HUES6 (cell line): ENCODE data around the gene SGCD.

Experiments used
- H3K27ac ChIP-seq: 2 replicates; pipeline ENCODE4 v1.7.0; 2013; ENCODE audit warnings: low read depth, mild to moderate bottlenecking, low read length, inconsistent platforms
- H3K27me3 ChIP-seq: 2 replicates; pipeline ENCODE4 v1.6.1; 2013; ENCODE audit warnings: low read length; ENCODE audit not compliant: control insufficient read depth, insufficient read depth
- H3K36me3 ChIP-seq: 2 replicates; pipeline ENCODE4 v1.6.1; 2013; ENCODE audit warnings: low read length; ENCODE audit not compliant: control insufficient read depth, insufficient read depth
- H3K4me1 ChIP-seq: 2 replicates; pipeline ENCODE4 v1.6.1; 2013; ENCODE audit warnings: low read length; ENCODE audit not compliant: control insufficient read depth, insufficient read depth
- H3K4me3 ChIP-seq: 2 replicates; pipeline ENCODE4 v1.5.1; 2013; ENCODE audit warnings: low read depth, low read length
- H3K9ac ChIP-seq: one replicate; pipeline ENCODE4 v1.6.1; 2013; ENCODE audit warnings: mild to moderate bottlenecking, low read length
- H3K9me3 ChIP-seq: 2 replicates; pipeline ENCODE4 v1.6.1; 2013; ENCODE audit warnings: low read depth, low read length; ENCODE audit not compliant: control insufficient read depth, insufficient read depth

Gene SGCD

GRCh38 chr5:156401804-156402203 is 74.8 kb downstream of the SGCD start:
- Histone ChIP-seq H3K4me3 (no peak overlapping the region), H3K27me3 (no peaks in the 10 kb centered on the region), H3K4me1 (no peaks in the 10 kb centered on the region), H3K27ac (no peak overlapping the region), H3K9me3 (no peaks in the 10 kb centered on the region), H3K9ac (no peak overlapping the region), H3K36me3 (no peaks in the 10 kb centered on the region)

- no peaks in the 10 kb centered on the region for H3K9me3 ChIP-seq
- no peaks in the 10 kb centered on the region for H3K36me3 ChIP-seq
- H3K9ac ChIP-seq: no peak overlapping the region
- H3K27me3 ChIP-seq: no peaks in the 10 kb centered on the region
- no peak overlapping the region for H3K4me3 ChIP-seq
- H3K27ac ChIP-seq: no peak overlapping the region
- H3K4me1 ChIP-seq: no peaks in the 10 kb centered on the region
These were observed 75.5 kb downstream of the SGCD start for GRCh38 chr5:156402387-156402921.

GRCh38 chr5:156405988-156406387 is 79.0 kb downstream of the SGCD start:
- Histone ChIP-seq H3K9ac (no peak overlapping the region), H3K4me1 (0 out of 2 replicates have a peak, but pooled peaks cover 1% of the 10 kb centered on the region), H3K27ac (no peak overlapping the region), H3K27me3 (no peaks in the 10 kb centered on the region), H3K4me3 (no peak overlapping the region), H3K36me3 (no peaks in the 10 kb centered on the region), H3K9me3 (no peaks in the 10 kb centered on the region)

- H3K27ac ChIP-seq: no peak overlapping the region
- peaks cover 6% of the 10 kb centered on the region; the same call in 1 of the 2 replicates for H3K4me1 ChIP-seq
- no peak overlapping the region for H3K9ac ChIP-seq
- H3K27me3 ChIP-seq: no peaks in the 10 kb centered on the region
- no peaks in the 10 kb centered on the region for H3K9me3 ChIP-seq
- no peak overlapping the region for H3K4me3 ChIP-seq
- H3K36me3 ChIP-seq: no peaks in the 10 kb centered on the region
These were observed 80.3 kb downstream of the SGCD start for GRCh38 chr5:156407251-156407650.

GRCh38 chr5:156409834-156410233 is 82.9 kb downstream of the SGCD start:
- Histone ChIP-seq H3K36me3 (no peaks in the 10 kb centered on the region), H3K27ac (no peak overlapping the region), H3K27me3 (no peaks in the 10 kb centered on the region), H3K4me3 (no peak overlapping the region), H3K9ac (no peak overlapping the region), H3K4me1 (peaks cover 6% of the 10 kb centered on the region; the same call in 1 of the 2 replicates), H3K9me3 (no peaks in the 10 kb centered on the region)

GRCh38 chr5:156411185-156411613 is 84.2 kb downstream of the SGCD start:
- H3K27me3 ChIP-seq: no peaks in the 10 kb centered on the region
- peaks cover 6% of the 10 kb centered on the region; the same call in 1 of the 2 replicates for H3K4me1 ChIP-seq
- H3K9ac ChIP-seq: no peak overlapping the region
- H3K27ac ChIP-seq: no peak overlapping the region
- H3K4me3 ChIP-seq: no peak overlapping the region
- H3K9me3 ChIP-seq: no peaks in the 10 kb centered on the region
- no peaks in the 10 kb centered on the region for H3K36me3 ChIP-seq

GRCh38 chr5:156411957-156412356 is 85.0 kb downstream of the SGCD start:
- Histone ChIP-seq H3K4me3 (no peak overlapping the region), H3K4me1 (peaks cover 6% of the 10 kb centered on the region; the same call in 1 of the 2 replicates), H3K9me3 (no peaks in the 10 kb centered on the region), H3K36me3 (no peaks in the 10 kb centered on the region), H3K27ac (no peak overlapping the region), H3K27me3 (no peaks in the 10 kb centered on the region), H3K9ac (no peak overlapping the region)

- H3K36me3 ChIP-seq: no peaks in the 10 kb centered on the region
- H3K4me3 ChIP-seq: no peak overlapping the region
- H3K27ac ChIP-seq: no peak overlapping the region
- H3K27me3 ChIP-seq: no peaks in the 10 kb centered on the region
- H3K9me3 ChIP-seq: no peaks in the 10 kb centered on the region
- peaks cover 6% of the 10 kb centered on the region; the same call in 1 of the 2 replicates for H3K4me1 ChIP-seq
- H3K9ac ChIP-seq: no peak overlapping the region
These were observed 87.4 kb downstream of the SGCD start for GRCh38 chr5:156414391-156414790.

- H3K27me3 ChIP-seq: no peaks in the 10 kb centered on the region
- H3K4me3 ChIP-seq: no peak overlapping the region
- no peak overlapping the region for H3K27ac ChIP-seq
- no peaks in the 10 kb centered on the region for H3K36me3 ChIP-seq
- no peak overlapping the region for H3K9ac ChIP-seq
- H3K9me3 ChIP-seq: no peaks in the 10 kb centered on the region
- H3K4me1 ChIP-seq: peaks cover 19% of the 10 kb centered on the region
These were observed 92.7 kb downstream of the SGCD start for GRCh38 chr5:156419661-156420060.

- no peak overlapping the region for H3K27ac ChIP-seq
These were observed 93.7 kb downstream of the SGCD start for GRCh38 chr5:156420665-156421064.

GRCh38 chr5:156421798-156422197 is 94.8 kb downstream of the SGCD start:
- no peaks in the 10 kb centered on the region for H3K36me3 ChIP-seq
- H3K4me3 ChIP-seq: no peak overlapping the region
- H3K27me3 ChIP-seq: no peaks in the 10 kb centered on the region
- H3K9me3 ChIP-seq: no peaks in the 10 kb centered on the region
- no peak overlapping the region for H3K27ac ChIP-seq
- no peak overlapping the region for H3K9ac ChIP-seq
- H3K4me1 ChIP-seq: peaks cover 19% of the 10 kb centered on the region

More at GRCh38 chr5:156420665-156421064, 93.7 kb downstream of the SGCD start:
- Histone ChIP-seq H3K9ac (no peak overlapping the region), H3K4me1 (peaks cover 19% of the 10 kb centered on the region), H3K4me3 (no peak overlapping the region), H3K36me3 (no peaks in the 10 kb centered on the region), H3K27me3 (no peaks in the 10 kb centered on the region), H3K9me3 (no peaks in the 10 kb centered on the region)
